ENCODE measurements around the gene LGALS1. TPM values are rescaled to one million over a fixed set of nuclear protein-coding genes. Genes with fewer than 3 reads are reported as not detected.
A peak's percentile ranks its signal among the peaks of the same experiment; 100 is the strongest.
"Not testable (repeated sequence)": the region's sequence is repeated elsewhere in the genome, so short reads cannot be mapped to it uniquely, and the experiment has no call there.

LGALS1 gene
- total RNA-seq, 1 experiment from 2014 or later: 269 TPM

- ChIA-PET CTCF (no interaction called here), POLR2A (ENCODE audit: low non-redundant PET) (no interaction called here)
- H3K36me3 ChIP-seq (ENCODE audit: insufficient read depth, low read length, poor library complexity, severe bottlenecking): peaks cover 26% of the 10 kb centered on the region
Measured at GRCh38 chr22:37690407-37690806, 15.0 kb downstream of the LGALS1 start.

GRCh38 chr22:37690901-37691504 lies 15.6 kb downstream of the LGALS1 start:
- Histone ChIP-seq H3K27ac (ENCODE audit: low read depth, low read length, poor library complexity, severe bottlenecking) (no peak overlapping the region), H3K36me3 (ENCODE audit: insufficient read depth, low read length, poor library complexity, severe bottlenecking) (peaks cover 26% of the 10 kb centered on the region), H3K9me3 (ENCODE audit: low read depth, low read length, poor library complexity, severe bottlenecking) (no peaks in the 10 kb centered on the region), H3K27me3 (replicated peaks; ENCODE audit: insufficient read depth, low read depth, low read length, poor library complexity) (no peaks in the 10 kb centered on the region), H3K4me1 (ENCODE audit: insufficient read depth, low read length, poor library complexity, severe bottlenecking) (peaks cover 7% of the 10 kb centered on the region), H3K4me3 (ENCODE audit: low read depth, low read length, poor library complexity, severe bottlenecking) (no peak overlapping the region)
- ChIA-PET CTCF (no interaction called here), POLR2A (ENCODE audit: low non-redundant PET) (no interaction called here)
- no TSS peak for BruUV-seq (replicated peaks)
- intact Hi-C loops (cut with micrococcal nuclease; ENCODE audit: unreplicated experiment): no loop called here
- DNase-seq (ENCODE audit: low spot score): no peak
- TF ChIP-seq, protein P1, sequence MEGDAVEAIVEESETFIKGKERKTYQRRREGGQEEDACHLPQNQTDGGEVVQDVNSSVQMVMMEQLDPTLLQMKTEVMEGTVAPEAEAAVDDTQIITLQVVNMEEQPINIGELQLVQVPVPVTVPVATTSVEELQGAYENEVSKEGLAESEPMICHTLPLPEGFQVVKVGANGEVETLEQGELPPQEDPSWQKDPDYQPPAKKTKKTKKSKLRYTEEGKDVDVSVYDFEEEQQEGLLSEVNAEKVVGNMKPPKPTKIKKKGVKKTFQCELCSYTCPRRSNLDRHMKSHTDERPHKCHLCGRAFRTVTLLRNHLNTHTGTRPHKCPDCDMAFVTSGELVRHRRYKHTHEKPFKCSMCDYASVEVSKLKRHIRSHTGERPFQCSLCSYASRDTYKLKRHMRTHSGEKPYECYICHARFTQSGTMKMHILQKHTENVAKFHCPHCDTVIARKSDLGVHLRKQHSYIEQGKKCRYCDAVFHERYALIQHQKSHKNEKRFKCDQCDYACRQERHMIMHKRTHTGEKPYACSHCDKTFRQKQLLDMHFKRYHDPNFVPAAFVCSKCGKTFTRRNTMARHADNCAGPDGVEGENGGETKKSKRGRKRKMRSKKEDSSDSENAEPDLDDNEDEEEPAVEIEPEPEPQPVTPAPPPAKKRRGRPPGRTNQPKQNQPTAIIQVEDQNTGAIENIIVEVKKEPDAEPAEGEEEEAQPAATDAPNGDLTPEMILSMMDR (conservative IDR thresholded peaks at IDR 0.05; ENCODE audit: low read depth, low read length): no peak
- TF ChIP-seq EZH2 (IDR thresholded peaks at IDR 0.05; ENCODE audit: borderline replicate concordance, low read depth, low read length, poor library complexity, severe bottlenecking): no peak

More at GRCh38 chr22:37690407-37690806, 15.0 kb downstream of the LGALS1 start:
- no peak for TF ChIP-seq EZH2 (IDR thresholded peaks at IDR 0.05; ENCODE audit: borderline replicate concordance, low read depth, low read length, poor library complexity, severe bottlenecking)
- TF ChIP-seq, protein P1 (conservative IDR thresholded peaks at IDR 0.05; ENCODE audit: low read depth, low read length): no peak
- Histone ChIP-seq H3K4me3 (ENCODE audit: low read depth, low read length, poor library complexity, severe bottlenecking) (no peak overlapping the region), H3K4me1 (ENCODE audit: insufficient read depth, low read length, poor library complexity, severe bottlenecking) (peaks cover 7% of the 10 kb centered on the region), H3K9me3 (ENCODE audit: low read depth, low read length, poor library complexity, severe bottlenecking) (no peaks in the 10 kb centered on the region), H3K27me3 (replicated peaks; ENCODE audit: insufficient read depth, low read depth, low read length, poor library complexity) (no peaks in the 10 kb centered on the region), H3K27ac (ENCODE audit: low read depth, low read length, poor library complexity, severe bottlenecking) (no peak overlapping the region)
- BruUV-seq (replicated peaks): no TSS peak
- intact Hi-C loops (cut with micrococcal nuclease; ENCODE audit: unreplicated experiment): no loop called here
- no peak for DNase-seq (ENCODE audit: low spot score)

DNA sequence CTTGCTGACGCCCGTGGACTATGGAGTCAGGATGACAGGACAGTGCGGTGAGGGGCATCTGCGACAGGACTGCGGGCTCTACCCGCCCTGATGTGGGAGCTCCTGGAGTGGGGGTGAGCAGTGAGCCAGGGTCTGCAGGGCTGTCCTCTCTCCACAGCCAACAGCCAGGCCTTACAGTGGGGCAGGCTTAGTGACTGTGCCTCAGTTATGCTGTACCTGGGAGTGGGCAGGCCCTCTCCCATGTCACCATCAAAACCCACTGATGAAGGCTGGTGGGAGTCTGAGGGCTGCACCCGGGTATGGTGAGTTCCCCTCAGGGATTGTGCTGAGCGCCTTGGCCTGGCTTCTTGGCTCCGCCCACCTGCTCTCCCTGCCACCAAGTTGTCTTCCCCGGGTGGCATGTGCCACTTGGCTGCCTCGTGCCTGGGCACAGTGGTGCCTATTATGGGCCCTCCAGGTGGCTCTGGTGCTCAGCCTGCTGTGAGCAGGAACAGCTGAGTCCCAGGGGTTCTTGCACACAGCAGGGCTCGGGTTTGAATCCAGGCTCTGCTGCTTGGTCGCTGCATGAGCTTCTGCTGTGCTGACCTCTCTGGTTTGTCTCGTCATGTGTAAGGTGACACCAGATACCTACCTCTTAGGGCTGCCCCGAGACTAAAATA lies 17.3 kb downstream of the LGALS1 start:
- Histone ChIP-seq H3K4me3 (ENCODE audit: low read depth, low read length, poor library complexity, severe bottlenecking) (no peak overlapping the region), H3K36me3 (ENCODE audit: insufficient read depth, low read length, poor library complexity, severe bottlenecking) (peaks cover 26% of the 10 kb centered on the region), H3K27me3 (replicated peaks; ENCODE audit: insufficient read depth, low read depth, low read length, poor library complexity) (no peaks in the 10 kb centered on the region), H3K4me1 (ENCODE audit: insufficient read depth, low read length, poor library complexity, severe bottlenecking) (peaks cover 5% of the 10 kb centered on the region), H3K9me3 (ENCODE audit: low read depth, low read length, poor library complexity, severe bottlenecking) (no peaks in the 10 kb centered on the region), H3K27ac (ENCODE audit: low read depth, low read length, poor library complexity, severe bottlenecking) (no peak overlapping the region)
- no TSS peak for BruUV-seq (replicated peaks)
- DNase-seq (ENCODE audit: low spot score): no peak
- TF ChIP-seq EZH2 (IDR thresholded peaks at IDR 0.05; ENCODE audit: borderline replicate concordance, low read depth, low read length, poor library complexity, severe bottlenecking): no peak
- TF ChIP-seq, protein P1 (conservative IDR thresholded peaks at IDR 0.05; ENCODE audit: low read depth, low read length): no peak
- intact Hi-C loops (cut with micrococcal nuclease; ENCODE audit: unreplicated experiment): no loop called here
- ChIA-PET CTCF (no interaction called here), POLR2A (ENCODE audit: low non-redundant PET) (no interaction called here)

DNA sequence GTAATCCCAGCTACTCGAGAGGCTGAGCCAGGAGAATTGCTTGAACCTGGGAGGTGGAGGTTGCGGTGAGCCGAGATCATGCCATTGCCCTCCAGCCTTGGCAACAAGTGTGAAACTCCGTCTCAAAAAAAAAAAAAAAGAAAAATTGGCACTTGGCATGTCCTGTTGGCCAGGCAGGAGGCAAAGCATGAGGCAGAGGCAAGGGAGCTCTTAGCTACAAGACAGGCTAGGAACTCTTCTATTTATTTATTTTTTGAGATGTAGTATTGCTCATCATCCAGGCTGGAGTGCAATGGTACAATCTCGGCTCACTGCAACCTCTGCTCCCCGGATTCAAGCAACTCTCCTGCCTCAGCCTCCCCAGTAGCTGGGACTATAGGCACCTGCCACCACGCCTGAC lies 18.7 kb downstream of the LGALS1 start:
- H3K4me3 ChIP-seq (ENCODE audit: low read depth, low read length, poor library complexity, severe bottlenecking); BruUV-seq (replicated peaks); H3K4me1 ChIP-seq (ENCODE audit: insufficient read depth, low read length, poor library complexity, severe bottlenecking); POLR2A ChIA-PET (ENCODE audit: low non-redundant PET); H3K27me3 ChIP-seq (replicated peaks; ENCODE audit: insufficient read depth, low read depth, low read length, poor library complexity); H3K9me3 ChIP-seq (ENCODE audit: low read depth, low read length, poor library complexity, severe bottlenecking); intact Hi-C loops (cut with micrococcal nuclease; ENCODE audit: unreplicated experiment); H3K27ac ChIP-seq (ENCODE audit: low read depth, low read length, poor library complexity, severe bottlenecking); DNase-seq (ENCODE audit: low spot score): not testable (repeated sequence)
- CTCF ChIA-PET: interaction anchor here (1.1 kb wide), 1 partner anchor 51 kb away, joined by 3 read pairs; no protein-coding TSS in a partner anchor
- H3K36me3 ChIP-seq (ENCODE audit: insufficient read depth, low read length, poor library complexity, severe bottlenecking): peaks cover 16% of the 10 kb centered on the region

GRCh38 chr22:37696260-37696656 lies 20.8 kb downstream of the LGALS1 start:
- intact Hi-C loops (cut with micrococcal nuclease; ENCODE audit: unreplicated experiment); POLR2A ChIA-PET (ENCODE audit: low non-redundant PET); BruUV-seq (replicated peaks); H3K9me3 ChIP-seq (ENCODE audit: low read depth, low read length, poor library complexity, severe bottlenecking); H3K27ac ChIP-seq (ENCODE audit: low read depth, low read length, poor library complexity, severe bottlenecking); DNase-seq (ENCODE audit: low spot score); H3K36me3 ChIP-seq (ENCODE audit: insufficient read depth, low read length, poor library complexity, severe bottlenecking); H3K4me1 ChIP-seq (ENCODE audit: insufficient read depth, low read length, poor library complexity, severe bottlenecking); H3K27me3 ChIP-seq (replicated peaks; ENCODE audit: insufficient read depth, low read depth, low read length, poor library complexity): not testable (repeated sequence)
- H3K4me3 ChIP-seq (ENCODE audit: low read depth, low read length, poor library complexity, severe bottlenecking): peak overlapping the region; percentile 39
- CTCF ChIA-PET: interaction anchor here (0.7 to 1.3 kb wide), 2 partner anchors 15 to 761 kb away, joined by 4 read pairs; no protein-coding TSS in a partner anchor

Data from A673 (cell line).